Gastroesophageal sphincter (tissue), 4 donors: Measurements from ENCODE around the gene LRP1B. TPM values are rescaled to one million over a fixed set of nuclear protein-coding genes. Genes with fewer than 3 reads are reported as not detected.

Source experiments
- ATAC-seq: fragments of 150-250 bp; one replicate; pipeline ENCODE4 v1.9.1; 2016; ENCODE audit warnings: mild to moderate bottlenecking, moderate library complexity
- H3K27ac ChIP-seq, 4 donors: fragments of 200-600 bp; sonication (generic) in 3 of 4; 1 replicate in 3 of 4; 2 replicates in 1 of 4; pipeline ENCODE4 v1.5.1; 2016 to 2019
- H3K27me3 ChIP-seq: fragments of 200-600 bp; sonication (generic); one replicate; pipeline ENCODE4 v1.5.1; 2019
- H3K36me3 ChIP-seq, 2 donors: fragments of 200-600 bp; sonication (generic); one replicate each; pipeline ENCODE4 v1.5.1; 2019; ENCODE audit warnings: control low read depth in 1 of 2
- H3K4me1 ChIP-seq, 3 donors: fragments of 200-600 bp; sonication (generic); 1 replicate in 2 of 3; 2 replicates in 1 of 3; pipeline ENCODE4 v1.5.1; 2016 to 2019; ENCODE audit warnings: control low read depth in 2 of 3
- H3K4me3 ChIP-seq, 2 donors: fragments of 200-600 bp; sonication (generic); one replicate each; pipeline ENCODE4 v1.5.1; 2019; ENCODE audit warnings: mild to moderate bottlenecking in 1 of 2, moderate library complexity in 1 of 2
- H3K9me3 ChIP-seq, 3 donors: fragments of 200-600 bp; sonication (generic); one replicate each; pipeline ENCODE4 v1.5.1; 2017 to 2019; ENCODE audit warnings: control low read depth in 2 of 3
- EP300 ChIP-seq: sonication (generic); formaldehyde crosslinking; IDR thresholded peaks from one replicate; pipeline ENCODE4 v1.6.1; 2017; ENCODE audit warnings: antibody characterized with exemption, mild to moderate bottlenecking
- POLR2A ChIP-seq, 2 donors: fragments of 450-650 bp; IDR thresholded peaks; one replicate each; pipeline ENCODE4 v1.6.1; 2017; ENCODE audit warnings: antibody characterized with exemption in 2 of 2, mild to moderate bottlenecking in 2 of 2, moderate library complexity in 1 of 2
- POLR2AphosphoS5 ChIP-seq: sonication (generic); formaldehyde crosslinking; IDR thresholded peaks from one replicate; pipeline ENCODE4 v1.6.1; 2017; ENCODE audit warnings: antibody characterized with exemption
- WGBS, 2 donors: methylation state at CpG; one replicate each; pipeline ENCODE4 v1.1.5; 2018; ENCODE audit warnings: low coverage in 1 of 2; 5-methylcytosine and 5-hydroxymethylcytosine counted together
- total RNA-seq, 4 donors: library from RNA; depleted of rRNA; stranded (reverse); fragments of >200 nt; gene quantifications; one replicate each; pipeline ENCODE4 v1.1.0, GENCODE V29; 2016
- TF ChIP-seq, protein P1 (sequence below), 4 experiments: fragments of 200-600 bp in 2 of 4; fragments of 450-650 bp in 2 of 4; sonication (generic) in 1 of 4; IDR thresholded peaks; one replicate each; pipeline ENCODE4 v1.5.1; 2017 to 2019; ENCODE audit warnings: antibody characterized with exemption in 4 of 4, mild to moderate bottlenecking in 2 of 4, moderate library complexity in 2 of 4

LRP1B gene
- total RNA-seq, 4 donors from 2014 or later = 0.27 to 20.7 (median 3.2) TPM

DNA sequence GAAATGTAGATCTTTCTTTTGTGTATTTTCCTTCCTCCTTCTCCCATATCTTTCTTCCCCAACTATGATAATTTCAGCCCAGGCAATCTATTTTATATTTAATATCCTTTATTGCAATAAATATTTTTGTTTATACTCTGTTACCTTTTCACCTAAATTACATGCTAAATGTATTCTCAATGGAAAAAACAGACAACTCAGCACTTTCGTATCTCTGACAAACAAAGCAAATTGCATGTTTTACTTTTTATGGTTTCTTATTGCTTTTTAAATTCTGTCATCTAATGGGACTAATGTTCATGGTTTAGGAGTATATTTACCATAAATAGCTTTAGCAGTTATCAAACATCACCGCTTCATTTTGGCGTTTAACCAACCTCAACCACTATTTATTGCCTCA, 74.0 kb downstream of the LRP1B start:
- Histone ChIP-seq H3K9me3 (no peaks in the 10 kb centered on the region), H3K4me1 (no peaks in the 10 kb centered on the region), H3K4me3 (no peak overlapping the region), H3K36me3 (no peaks in the 10 kb centered on the region), H3K27ac (no peak overlapping the region), H3K27me3 (no peaks in the 10 kb centered on the region)
- 93 to 100% methylated on average over 3 of the region's 3 CpGs for WGBS, 2 donors
- no peak for ATAC-seq
- TF ChIP-seq POLR2AphosphoS5 (no peak), POLR2A (IDR thresholded peaks at IDR 0.05) (no peak), EP300 (no peak)
- TF ChIP-seq, protein P1, sequence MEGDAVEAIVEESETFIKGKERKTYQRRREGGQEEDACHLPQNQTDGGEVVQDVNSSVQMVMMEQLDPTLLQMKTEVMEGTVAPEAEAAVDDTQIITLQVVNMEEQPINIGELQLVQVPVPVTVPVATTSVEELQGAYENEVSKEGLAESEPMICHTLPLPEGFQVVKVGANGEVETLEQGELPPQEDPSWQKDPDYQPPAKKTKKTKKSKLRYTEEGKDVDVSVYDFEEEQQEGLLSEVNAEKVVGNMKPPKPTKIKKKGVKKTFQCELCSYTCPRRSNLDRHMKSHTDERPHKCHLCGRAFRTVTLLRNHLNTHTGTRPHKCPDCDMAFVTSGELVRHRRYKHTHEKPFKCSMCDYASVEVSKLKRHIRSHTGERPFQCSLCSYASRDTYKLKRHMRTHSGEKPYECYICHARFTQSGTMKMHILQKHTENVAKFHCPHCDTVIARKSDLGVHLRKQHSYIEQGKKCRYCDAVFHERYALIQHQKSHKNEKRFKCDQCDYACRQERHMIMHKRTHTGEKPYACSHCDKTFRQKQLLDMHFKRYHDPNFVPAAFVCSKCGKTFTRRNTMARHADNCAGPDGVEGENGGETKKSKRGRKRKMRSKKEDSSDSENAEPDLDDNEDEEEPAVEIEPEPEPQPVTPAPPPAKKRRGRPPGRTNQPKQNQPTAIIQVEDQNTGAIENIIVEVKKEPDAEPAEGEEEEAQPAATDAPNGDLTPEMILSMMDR (IDR thresholded peaks at IDR 0.05) = no peak

DNA sequence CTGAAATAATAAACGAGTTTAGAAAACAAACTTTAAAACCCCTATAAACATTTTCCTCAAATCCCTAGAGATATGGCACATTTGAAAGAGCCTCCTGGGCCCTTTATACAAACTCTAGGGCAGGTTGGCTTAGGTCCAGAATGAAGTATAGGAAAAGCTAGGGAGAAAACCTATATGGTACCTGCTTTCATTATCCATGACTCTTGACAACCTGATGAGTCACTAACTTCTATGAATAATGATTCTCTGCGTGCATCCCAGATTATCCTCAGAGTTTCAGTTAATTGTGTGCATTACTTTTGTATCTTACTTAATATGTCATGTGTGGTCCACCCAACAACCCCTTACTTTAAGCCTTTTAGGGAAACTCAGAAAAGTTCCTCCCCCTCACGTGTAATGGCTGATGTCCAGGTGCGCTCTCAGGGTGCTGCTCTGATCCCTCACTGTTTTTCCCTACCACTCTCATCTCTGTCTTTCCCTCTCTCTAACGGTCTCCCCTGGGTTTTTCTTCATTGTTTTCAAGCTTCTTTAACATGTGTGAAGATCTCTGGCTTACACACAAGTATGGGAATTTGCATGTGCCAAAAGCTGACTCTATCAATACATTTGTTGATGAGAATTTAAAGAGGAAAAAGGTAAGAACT, 78.5 kb downstream of the LRP1B start:
- H3K9me3 ChIP-seq = no peaks in the 10 kb centered on the region
- H3K27ac ChIP-seq = no peak overlapping the region
- no peaks in the 10 kb centered on the region for H3K27me3 ChIP-seq
- H3K36me3 ChIP-seq = no peaks in the 10 kb centered on the region
- TF ChIP-seq POLR2A (IDR thresholded peaks at IDR 0.05) (no peak), EP300 (no peak), POLR2AphosphoS5 (no peak)
- TF ChIP-seq, protein P1 (IDR thresholded peaks at IDR 0.05) = no peak
- WGBS, 2 donors = 42 to 48% methylated on average over 3 to 5 of the region's 5 CpGs
- H3K4me1 ChIP-seq = no peaks in the 10 kb centered on the region
- no peak overlapping the region for H3K4me3 ChIP-seq
- ATAC-seq = no peak

DNA sequence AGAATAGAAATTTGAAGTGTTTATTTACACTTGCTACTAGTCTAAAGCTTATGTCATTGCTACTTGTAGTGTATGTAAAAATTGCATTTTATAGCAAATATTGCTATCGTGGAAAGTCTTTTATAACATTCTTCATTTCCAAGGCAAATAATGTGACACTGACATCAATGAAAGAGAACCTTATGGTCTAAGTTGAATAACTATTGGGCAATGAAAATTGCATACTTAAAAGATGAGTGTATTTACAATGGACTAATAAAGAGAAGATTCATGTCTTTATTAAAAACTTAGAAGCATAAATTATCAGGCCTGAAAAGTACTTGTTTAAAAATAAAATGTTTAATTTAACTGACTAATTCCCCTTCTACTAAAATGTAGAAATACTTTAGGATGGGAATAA, 82.2 kb downstream of the LRP1B start:
- Histone ChIP-seq H3K4me3 (no peak overlapping the region), H3K27me3 (no peaks in the 10 kb centered on the region), H3K4me1 (no peaks in the 10 kb centered on the region), H3K9me3 (no peaks in the 10 kb centered on the region), H3K27ac (no peak overlapping the region), H3K36me3 (no peaks in the 10 kb centered on the region)
- TF ChIP-seq, protein P1 (IDR thresholded peaks at IDR 0.05) = no peak
- TF ChIP-seq POLR2AphosphoS5 (no peak), POLR2A (IDR thresholded peaks at IDR 0.05) (no peak), EP300 (no peak)
- 27 to 40% methylated on average over 1 of the region's 1 CpG for WGBS, 2 donors
- no peak for ATAC-seq

DNA sequence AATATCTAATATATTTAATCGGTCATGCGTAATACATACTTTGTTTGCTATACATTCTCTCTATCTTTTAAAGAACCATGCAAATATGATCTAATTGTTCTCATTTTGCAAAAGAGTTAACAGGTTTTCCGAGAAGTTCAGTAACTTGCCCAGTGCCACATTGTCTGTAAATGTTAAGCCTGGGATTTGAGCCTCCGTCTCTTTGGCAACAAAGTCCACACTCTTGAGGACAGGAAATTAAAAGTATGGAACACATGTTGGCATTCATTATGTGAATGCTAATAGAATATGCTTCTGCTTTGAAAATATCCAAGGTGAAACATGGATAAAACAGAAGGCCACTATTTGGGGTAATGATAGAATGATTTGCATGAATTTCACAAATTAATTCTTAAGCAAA, 85.2 kb downstream of the LRP1B start:
- no peaks in the 10 kb centered on the region for H3K27me3 ChIP-seq
- TF ChIP-seq, protein P1 (IDR thresholded peaks at IDR 0.05) = no peak
- TF ChIP-seq EP300 (no peak), POLR2AphosphoS5 (no peak)
- H3K4me3 ChIP-seq = no peak overlapping the region
- no peak for ATAC-seq
- 79 to 89% methylated on average over 4 of the region's 4 CpGs for WGBS, 2 donors
- H3K27ac ChIP-seq = no peak overlapping the region
- H3K9me3 ChIP-seq = no peaks in the 10 kb centered on the region
- H3K36me3 ChIP-seq = no peaks in the 10 kb centered on the region
- H3K4me1 ChIP-seq = no peaks in the 10 kb centered on the region

DNA sequence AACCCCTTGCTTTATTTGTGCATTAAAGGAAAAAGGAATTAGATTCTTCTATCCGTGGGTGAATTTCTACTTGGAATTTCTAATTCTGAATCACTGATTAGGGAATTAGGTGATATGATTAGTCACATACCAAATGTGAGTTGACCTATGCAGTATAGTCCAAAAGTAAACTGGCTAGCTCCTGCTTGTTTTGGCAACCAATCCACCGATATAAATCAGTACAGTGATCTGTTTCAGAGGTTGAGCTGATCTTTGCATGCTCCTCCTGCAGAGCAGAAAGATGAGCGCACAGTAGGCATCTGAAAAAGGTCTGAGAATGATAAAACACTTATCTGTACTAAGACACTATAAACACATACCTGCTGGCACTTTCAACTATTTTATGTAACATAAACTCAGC, 86.6 kb downstream of the LRP1B start:
- TF ChIP-seq POLR2A (IDR thresholded peaks at IDR 0.05) = no peak
- no peak for TF ChIP-seq EP300
- TF ChIP-seq POLR2AphosphoS5 = no peak
- TF ChIP-seq, protein P1 (IDR thresholded peaks at IDR 0.05) = no peak
- no peak for ATAC-seq
- no peaks in the 10 kb centered on the region for H3K4me1 ChIP-seq
- H3K4me3 ChIP-seq = no peak overlapping the region
- no peaks in the 10 kb centered on the region for H3K36me3 ChIP-seq
- H3K27ac ChIP-seq = no peak overlapping the region
- H3K27me3 ChIP-seq = no peaks in the 10 kb centered on the region
- 45 to 67% methylated on average over 3 of the region's 3 CpGs for WGBS, 2 donors
- H3K9me3 ChIP-seq = no peaks in the 10 kb centered on the region
